HG03439 (cell line): ENCODE results near the gene ACY1.
"Not testable (repeated sequence)": the region's sequence is repeated elsewhere in the genome, so short reads cannot be mapped to it uniquely, and the experiment has no call there.

Experiments
- ATAC-seq: cut with Tn5 transposase; IDR thresholded peaks from one replicate; pipeline ENCODE4 v1.9.1; 2021; ENCODE audit warnings: mild to moderate bottlenecking, moderate library complexity; ENCODE audit not compliant: unreplicated experiment

ACY1 gene

GRCh38 chr3:52023860-52024764 lies 40.8 kb downstream of the ACY1 start:
- no peak for ATAC-seq

- ATAC-seq, result no peak
Observed at GRCh38 chr3:52024765-52025452, 41.6 kb downstream of the ACY1 start.

- no peak for ATAC-seq
Observed at GRCh38 chr3:52025453-52025852, 42.1 kb downstream of the ACY1 start.

- no peak for ATAC-seq
Observed at GRCh38 chr3:52026041-52026440, 42.7 kb downstream of the ACY1 start.

- no peak for ATAC-seq
Observed at GRCh38 chr3:52028572-52028971, 45.2 kb downstream of the ACY1 start.

- ATAC-seq, result no peak
Observed at GRCh38 chr3:52029053-52029452, 45.7 kb downstream of the ACY1 start.

- ATAC-seq, result no peak
Observed at GRCh38 chr3:52029535-52029934, 46.2 kb downstream of the ACY1 start.

GRCh38 chr3:52030714-52031310 lies 47.5 kb downstream of the ACY1 start:
- no peak for ATAC-seq

- ATAC-seq, result no peak
Observed at GRCh38 chr3:52031896-52032295, 48.6 kb downstream of the ACY1 start.

- ATAC-seq, result no peak
Observed at GRCh38 chr3:52032702-52033408, 49.5 kb downstream of the ACY1 start.

GRCh38 chr3:52033748-52034147 lies 50.4 kb downstream of the ACY1 start:
- ATAC-seq, result not testable (repeated sequence)

- ATAC-seq, result no peak
Observed at GRCh38 chr3:52034212-52034611, 50.9 kb downstream of the ACY1 start.

GRCh38 chr3:52034651-52035050 lies 51.3 kb downstream of the ACY1 start:
- no peak for ATAC-seq

GRCh38 chr3:52036222-52036694 lies 52.9 kb downstream of the ACY1 start:
- ATAC-seq, result no peak

GRCh38 chr3:52036829-52037228 lies 53.5 kb downstream of the ACY1 start:
- ATAC-seq, result no peak

GRCh38 chr3:52037291-52037690 lies 54.0 kb downstream of the ACY1 start:
- ATAC-seq, result no peak

GRCh38 chr3:52038227-52038626 lies 54.9 kb downstream of the ACY1 start:
- no peak for ATAC-seq
